Tibial nerve (tissue), 3 donors: ENCODE results near the gene AVEN.

ENCODE experiments used
- POLR2A ChIP-seq, 2 donors: fragments of 450-650 bp; IDR thresholded peaks; one replicate each; pipeline ENCODE4 v1.6.1; 2017; ENCODE audit warnings: antibody characterized with exemption in 2 of 2, mild to moderate bottlenecking in 2 of 2, moderate library complexity in 2 of 2
- TF ChIP-seq, protein P1 (sequence below), 5 experiments: fragments of 200-600 bp in 3 of 5; fragments of 450-650 bp in 2 of 5; sonication (generic) in 3 of 5; IDR thresholded peaks; one replicate each; pipeline ENCODE4 v1.5.1; 2016 to 2019; ENCODE audit warnings: antibody characterized with exemption in 5 of 5, mild to moderate bottlenecking in 3 of 5, moderate library complexity in 2 of 5

DNA sequence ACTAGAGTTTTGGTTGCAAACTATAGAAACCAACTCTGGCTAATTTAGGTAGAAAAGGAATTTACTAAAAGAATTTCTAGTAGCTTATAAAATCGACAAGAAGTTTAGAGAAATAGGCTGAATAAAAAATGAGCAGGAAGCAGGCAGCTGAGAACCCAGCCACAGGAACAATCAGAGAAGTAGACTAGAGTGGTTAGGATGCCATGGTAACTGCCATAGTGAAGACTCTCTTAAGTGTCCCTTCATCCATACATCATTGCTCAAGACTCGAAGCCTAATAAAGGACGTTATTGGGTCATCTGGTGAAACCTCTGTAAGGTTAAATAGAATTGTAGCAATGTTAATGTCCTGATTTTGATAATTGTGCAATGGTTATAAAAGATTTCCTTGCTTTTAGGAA lies 13.8 kb downstream of the AVEN start:
- TF ChIP-seq, protein P1, sequence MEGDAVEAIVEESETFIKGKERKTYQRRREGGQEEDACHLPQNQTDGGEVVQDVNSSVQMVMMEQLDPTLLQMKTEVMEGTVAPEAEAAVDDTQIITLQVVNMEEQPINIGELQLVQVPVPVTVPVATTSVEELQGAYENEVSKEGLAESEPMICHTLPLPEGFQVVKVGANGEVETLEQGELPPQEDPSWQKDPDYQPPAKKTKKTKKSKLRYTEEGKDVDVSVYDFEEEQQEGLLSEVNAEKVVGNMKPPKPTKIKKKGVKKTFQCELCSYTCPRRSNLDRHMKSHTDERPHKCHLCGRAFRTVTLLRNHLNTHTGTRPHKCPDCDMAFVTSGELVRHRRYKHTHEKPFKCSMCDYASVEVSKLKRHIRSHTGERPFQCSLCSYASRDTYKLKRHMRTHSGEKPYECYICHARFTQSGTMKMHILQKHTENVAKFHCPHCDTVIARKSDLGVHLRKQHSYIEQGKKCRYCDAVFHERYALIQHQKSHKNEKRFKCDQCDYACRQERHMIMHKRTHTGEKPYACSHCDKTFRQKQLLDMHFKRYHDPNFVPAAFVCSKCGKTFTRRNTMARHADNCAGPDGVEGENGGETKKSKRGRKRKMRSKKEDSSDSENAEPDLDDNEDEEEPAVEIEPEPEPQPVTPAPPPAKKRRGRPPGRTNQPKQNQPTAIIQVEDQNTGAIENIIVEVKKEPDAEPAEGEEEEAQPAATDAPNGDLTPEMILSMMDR (IDR thresholded peaks at IDR 0.05), result no peak
- no peak for TF ChIP-seq POLR2A (IDR thresholded peaks at IDR 0.05)
